ENCODE results near the gene PTPRG.

PTPRG gene

GRCh38 chr3:61593446-61594029 is 32.2 kb downstream of the PTPRG start:
- DNase-seq = no peak

GRCh38 chr3:61594144-61594963 is 33.0 kb downstream of the PTPRG start:
- no peak for DNase-seq

- no peak for DNase-seq
Measured at GRCh38 chr3:61594964-61595285, 33.6 kb downstream of the PTPRG start.

- DNase-seq = no peak
Measured at GRCh38 chr3:61595288-61595687, 33.9 kb downstream of the PTPRG start.

- no peak for DNase-seq
Measured at GRCh38 chr3:61595826-61596225, 34.5 kb downstream of the PTPRG start.

GRCh38 chr3:61597906-61598305 is 36.5 kb downstream of the PTPRG start:
- DNase-seq = no peak

- DNase-seq = no peak
Measured at GRCh38 chr3:61600195-61600594, 38.8 kb downstream of the PTPRG start.

GRCh38 chr3:61601831-61602230 is 40.5 kb downstream of the PTPRG start:
- no peak for DNase-seq

GRCh38 chr3:61602466-61602865 is 41.1 kb downstream of the PTPRG start:
- no peak for DNase-seq

GRCh38 chr3:61605589-61606175 is 44.3 kb downstream of the PTPRG start:
- DNase-seq = no peak

GRCh38 chr3:61606196-61606595 is 44.8 kb downstream of the PTPRG start:
- DNase-seq = no peak

GRCh38 chr3:61608072-61608471 is 46.7 kb downstream of the PTPRG start:
- DNase-seq = no peak

GRCh38 chr3:61608711-61609110 is 47.3 kb downstream of the PTPRG start:
- no peak for DNase-seq

GRCh38 chr3:61610316-61610715 is 48.9 kb downstream of the PTPRG start:
- DNase-seq = no peak

GRCh38 chr3:61612211-61613194 is 51.1 kb downstream of the PTPRG start:
- no peak for DNase-seq

- DNase-seq = no peak
Measured at GRCh38 chr3:61613666-61614065, 52.3 kb downstream of the PTPRG start.

- no peak for DNase-seq
Measured at GRCh38 chr3:61615643-61616042, 54.3 kb downstream of the PTPRG start.

- DNase-seq = no peak
Measured at GRCh38 chr3:61616586-61616985, 55.2 kb downstream of the PTPRG start.

- no peak for DNase-seq
Measured at GRCh38 chr3:61617041-61617440, 55.7 kb downstream of the PTPRG start.

- no peak for DNase-seq
Measured at GRCh38 chr3:61617651-61618050, 56.3 kb downstream of the PTPRG start.

- DNase-seq = no peak
Measured at GRCh38 chr3:61618231-61618630, 56.9 kb downstream of the PTPRG start.

- no peak for DNase-seq
Measured at GRCh38 chr3:61618871-61619270, 57.5 kb downstream of the PTPRG start.

- DNase-seq = no peak
Measured at GRCh38 chr3:61620073-61620472, 58.7 kb downstream of the PTPRG start.

Data from NCI-H2029 treated with DMSO at 0.1 percent for 48 hours (cell line).